H1 (cell line): ENCODE data around the gene GHRL. TPM values are rescaled to one million over a fixed set of nuclear protein-coding genes. Genes with fewer than 3 reads are reported as not detected.

Source experiments
- CTCF ChIA-PET: fragments of 300-600 bp; sonication (Branson Sonifier 250); formaldehyde crosslinking; loops from one replicate; lab custom pipeline; 2021; ENCODE audit not compliant: partially characterized antibody; lab: Charles Lee
- POLR2A ChIA-PET: fragments of 300-600 bp; sonication (Branson Sonifier 250); formaldehyde crosslinking; loops from one replicate; lab custom pipeline; 2021; ENCODE audit warnings: inconsistent platforms; ENCODE audit not compliant: partially characterized antibody; lab: Charles Lee
- DNase-seq, 2 experiments: peaks; one replicate each; pipeline versions ENCODE4 v3.0.0 to v3.0.0-alpha.2; 2010 to 2022; ENCODE audit warnings: low spot score in 2 of 2, low read depth in 1 of 2, mixed read lengths in 1 of 2
- FAIRE-seq: peaks from 2 replicates; lab custom pipeline; 2011; peaks lifted over from hg19 to GRCh38; lab: Jason Lieb, UNC
- H2AFZ ChIP-seq: 2 replicates; pipeline ENCODE4 v1.8.1; 2012; ENCODE audit warnings: low read length, inconsistent platforms
- H2AK5ac ChIP-seq: 2 replicates; pipeline ENCODE4 v1.6.1; 2013; ENCODE audit warnings: low read depth, low read length
- H2BK120ac ChIP-seq: replicated peaks from 2 replicates; pipeline ENCODE3; 2013; ENCODE audit warnings: low read depth, low read length, inconsistent platforms
- H2BK12ac ChIP-seq: 2 replicates; pipeline ENCODE4 v1.6.1; 2013; ENCODE audit warnings: low read depth, low read length
- H2BK15ac ChIP-seq: 2 replicates; pipeline ENCODE4 v1.6.1; 2013; ENCODE audit warnings: low read length
- H2BK20ac ChIP-seq: 2 replicates; pipeline ENCODE4 v1.6.1; 2013; ENCODE audit warnings: low read length
- H2BK5ac ChIP-seq: 2 replicates; pipeline ENCODE4 v1.6.1; 2013; ENCODE audit warnings: low read depth, low read length
- H3K14ac ChIP-seq: 2 replicates; pipeline ENCODE4 v1.6.1; 2013; ENCODE audit warnings: inconsistent platforms; ENCODE audit not compliant: insufficient read length
- H3K18ac ChIP-seq: 2 replicates; pipeline ENCODE4 v1.6.1; 2013; ENCODE audit warnings: low read length; ENCODE audit errors: extremely low read depth
- H3K23ac ChIP-seq: 2 replicates; pipeline ENCODE4 v1.6.1; 2013; ENCODE audit warnings: inconsistent platforms; ENCODE audit not compliant: insufficient read length
- H3K23me2 ChIP-seq: 2 replicates; pipeline ENCODE4 v1.6.1; 2013; ENCODE audit warnings: low read depth, low read length
- H3K27ac ChIP-seq: 2 replicates; pipeline ENCODE4 v1.6.1; 2011; ENCODE audit warnings: low read depth, low read length, inconsistent platforms
- H3K27me3 ChIP-seq, 4 experiments: replicated peaks in 1 of 4; 1 replicate in 1 of 4; 2 replicates in 3 of 4; pipeline versions ENCODE4 v1.6.1 to v1.8.1; 2011 to 2013; ENCODE audit warnings: low read length in 3 of 4, mild to moderate bottlenecking in 3 of 4, inconsistent platforms in 2 of 4, mixed read lengths in 2 of 4, moderate library complexity in 1 of 4; ENCODE audit not compliant: control insufficient read depth in 3 of 4, insufficient read depth in 3 of 4; ENCODE audit errors: extremely low read depth in 1 of 4
- H3K36me3 ChIP-seq, 4 experiments: 2 replicates each; pipeline versions ENCODE4 v1.6.1 to v1.8.1; 2011 to 2013; ENCODE audit warnings: mild to moderate bottlenecking in 4 of 4, low read length in 3 of 4, moderate library complexity in 2 of 4, control low read depth in 1 of 4, inconsistent platforms in 1 of 4; ENCODE audit not compliant: insufficient read depth in 4 of 4, control insufficient read depth in 2 of 4
- H3K4ac ChIP-seq: replicated peaks from 2 replicates; pipeline ENCODE3; 2013; ENCODE audit warnings: low read length, low read depth, mixed read lengths, inconsistent platforms; ENCODE audit not compliant: insufficient read length
- H3K4me1 ChIP-seq, 4 experiments: replicated peaks in 1 of 4; 1 replicate in 1 of 4; 2 replicates in 3 of 4; pipeline versions ENCODE4 v1.6.1 to v1.8.1; 2011 to 2013; ENCODE audit warnings: low read length in 3 of 4, inconsistent platforms in 2 of 4, mixed read lengths in 1 of 4; ENCODE audit not compliant: insufficient read depth in 4 of 4, control insufficient read depth in 3 of 4
- H3K4me2 ChIP-seq, 2 experiments: 2 replicates each; pipeline versions ENCODE4 v1.6.1 to v1.8.1; 2011 to 2013; ENCODE audit warnings: low read depth in 2 of 2, low read length in 2 of 2, control low read depth in 1 of 2, inconsistent platforms in 1 of 2, mild to moderate bottlenecking in 1 of 2; ENCODE audit not compliant: insufficient read depth in 1 of 2
- H3K4me3 ChIP-seq, 4 experiments: fragments of 200-600, 300-600 bp in 1 of 4; sonication (generic), shearing (Covaris generic), sonication (Bioruptor Twin) in 1 of 4; 2 replicates each; pipeline versions ENCODE4 v1.5.1 to v1.8.1; 2011 to 2016; ENCODE audit warnings: low read length in 4 of 4, low read depth in 3 of 4, control low read depth in 2 of 4, inconsistent platforms in 2 of 4, mild to moderate bottlenecking in 2 of 4, mixed read lengths in 1 of 4, moderate library complexity in 1 of 4; ENCODE audit not compliant: insufficient read depth in 2 of 4; ENCODE audit errors: extremely low read depth in 1 of 4
- H3K56ac ChIP-seq: replicated peaks from 2 replicates; pipeline ENCODE3; 2013; ENCODE audit warnings: low read depth, mild to moderate bottlenecking, mixed read lengths, low read length, inconsistent platforms; ENCODE audit not compliant: insufficient read length
- H3K79me1 ChIP-seq: 2 replicates; pipeline ENCODE4 v1.6.1; 2013; ENCODE audit warnings: low read depth, low read length, control low read depth
- H3K79me2 ChIP-seq, 2 experiments: 2 replicates each; pipeline versions ENCODE4 v1.6.1 to v1.8.1; 2012 to 2013; ENCODE audit warnings: low read length in 2 of 2, mild to moderate bottlenecking in 2 of 2, inconsistent platforms in 1 of 2; ENCODE audit not compliant: insufficient read depth in 2 of 2, control insufficient read depth in 1 of 2
- H3K9ac ChIP-seq, 4 experiments: replicated peaks in 1 of 4; 1 replicate in 1 of 4; 2 replicates in 3 of 4; pipeline versions ENCODE4 v1.6.1 to v1.8.1; 2011 to 2013; ENCODE audit warnings: low read depth in 3 of 4, low read length in 3 of 4, control low read depth in 2 of 4, mild to moderate bottlenecking in 2 of 4, moderate library complexity in 2 of 4, inconsistent platforms in 1 of 4; ENCODE audit errors: extremely low read depth in 1 of 4
- H3K9me3 ChIP-seq, 2 experiments: 2 replicates each; pipeline versions ENCODE4 v1.6.1 to v1.8.1; 2012 to 2013; ENCODE audit warnings: mild to moderate bottlenecking in 2 of 2, moderate library complexity in 2 of 2, control low read depth in 1 of 2, inconsistent platforms in 1 of 2, low read depth in 1 of 2, low read length in 1 of 2, mixed read lengths in 1 of 2; ENCODE audit not compliant: insufficient read depth in 2 of 2
- H4K20me1 ChIP-seq, 2 experiments: replicated peaks in 1 of 2; 2 replicates each; pipeline versions ENCODE3 to v1.8.1; 2011 to 2013; ENCODE audit warnings: inconsistent platforms in 2 of 2, low read length in 2 of 2, mild to moderate bottlenecking in 1 of 2; ENCODE audit not compliant: insufficient read depth in 2 of 2, control insufficient read depth in 1 of 2
- H4K5ac ChIP-seq: 2 replicates; pipeline ENCODE4 v1.6.1; 2013; ENCODE audit warnings: low read length, low read depth, mixed read lengths, inconsistent platforms; ENCODE audit not compliant: insufficient read length
- H4K8ac ChIP-seq: 2 replicates; pipeline ENCODE4 v1.8.0; 2013; ENCODE audit warnings: mild to moderate bottlenecking, moderate library complexity, low read length, inconsistent platforms; ENCODE audit not compliant: insufficient read depth; ENCODE audit errors: extremely low read depth
- H4K91ac ChIP-seq: replicated peaks from 2 replicates; pipeline ENCODE3; 2013; ENCODE audit warnings: low read length, mixed read lengths, inconsistent platforms; ENCODE audit not compliant: insufficient read length
- BCL11A ChIP-seq, 2 experiments: IDR thresholded peaks; one replicate each; pipeline ENCODE4 v1.6.1; 2011; ENCODE audit warnings: low read depth in 2 of 2, low read length in 2 of 2, mild to moderate bottlenecking in 2 of 2
- CREB1 ChIP-seq: IDR thresholded peaks from 2 replicates; pipeline ENCODE4 v1.6.1; 2012; ENCODE audit warnings: inconsistent platforms
- CTBP2 ChIP-seq: IDR thresholded peaks from 2 replicates; pipeline ENCODE4 v1.7.0; 2011; ENCODE audit warnings: borderline replicate concordance, mild to moderate bottlenecking, moderate library complexity, mixed read lengths, low read length; ENCODE audit not compliant: insufficient read depth, insufficient read length
- GABPA ChIP-seq: IDR thresholded peaks from 2 replicates; pipeline ENCODE4 v1.6.1; 2011; ENCODE audit warnings: mild to moderate bottlenecking, low read length, moderate library complexity, borderline replicate concordance; ENCODE audit not compliant: insufficient read depth
- JUN ChIP-seq: IDR thresholded peaks from 2 replicates; pipeline ENCODE4 v1.6.1; 2011; ENCODE audit warnings: low read depth, mild to moderate bottlenecking, improper control_type of control experiment, low read length
- KDM1A ChIP-seq: fragments of 200-600, 300-600 bp; sonication (generic); IDR thresholded peaks from 2 replicates; pipeline ENCODE4 v1.7.1; 2016; ENCODE audit warnings: mild to moderate bottlenecking, low read length, borderline replicate concordance
- NRF1 ChIP-seq: IDR thresholded peaks from 2 replicates; pipeline ENCODE4 v1.6.1; 2011; ENCODE audit warnings: mild to moderate bottlenecking, low read depth, low read length, improper control_type of control experiment
- SAP30 ChIP-seq: fragments of 300-600 bp; sonication (generic); IDR thresholded peaks from 2 replicates; pipeline ENCODE4 v1.7.1; 2012; ENCODE audit warnings: low read length, moderate library complexity, mild to moderate bottlenecking, inconsistent platforms; ENCODE audit not compliant: insufficient read depth, insufficient replicate concordance
- TCF12 ChIP-seq: IDR thresholded peaks from 2 replicates; pipeline ENCODE4 v1.6.1; 2011; ENCODE audit warnings: low read depth, mild to moderate bottlenecking, low read length
- YY1 ChIP-seq: IDR thresholded peaks from 2 replicates; pipeline ENCODE4 v1.6.1; 2011; ENCODE audit warnings: low read depth, mild to moderate bottlenecking, low read length
- WGBS, 2 experiments: shearing (Covaris generic) in 1 of 2; methylation state at CpG; one replicate each; pipeline versions ENCODE4 v1.1.6 to v1.1.7; 2013 to 2015; ENCODE audit warnings: low lambda C conversion rate in 2 of 2, mixed read lengths in 2 of 2, inconsistent platforms in 1 of 2, low coverage in 1 of 2, missing lambda C conversion rate in 1 of 2; ENCODE audit not compliant: insufficient replicate concordance in 2 of 2, insufficient coverage in 1 of 2, insufficient read length in 1 of 2; ENCODE audit errors: extremely low coverage in 1 of 2, missing lambda C conversion rate in 1 of 2; 5-methylcytosine and 5-hydroxymethylcytosine counted together
- polyA plus RNA-seq, 7 experiments: library from polyadenylated mRNA; depleted of rRNA in 3 of 7; stranded (reverse) in 5 of 7; unstranded in 2 of 7; fragments of >200 nt in 5 of 7; fragments of 200-250 nt in 2 of 7; gene quantifications; 1 replicate in 5 of 7; 2 replicates in 1 of 7; 4 replicates in 1 of 7; pipeline versions ENCODE4 v1.2.1 to v1.2.3, GENCODE V29; 2011 to 2013; ENCODE audit warnings: missing spikeins in 2 of 7, mixed read lengths in 2 of 7
- total RNA-seq: library from RNA; stranded (reverse); fragmentation: NEBNext Ultra II Directional; extraction: Animal tissue kit (Norgen Biotek cat#: 25700); gene quantifications from 2 replicates; pipeline ENCODE4 v1.2.1, GENCODE V29; 2021
- TF ChIP-seq, protein P1 (sequence below): IDR thresholded peaks from 2 replicates; pipeline ENCODE4 v1.6.1; 2011; ENCODE audit warnings: low read length, improper control_type of control experiment
- TF ChIP-seq, protein P2 (sequence below): IDR thresholded peaks from 2 replicates; pipeline ENCODE4 v1.6.1; 2012; ENCODE audit warnings: inconsistent platforms

The GHRL gene
- total and polyA plus RNA-seq, 2 of the 8 experiments (the other 6 are each of a cell fraction or from before 2014, with no cell fraction given) = 0.32 to 0.35 TPM

DNA sequence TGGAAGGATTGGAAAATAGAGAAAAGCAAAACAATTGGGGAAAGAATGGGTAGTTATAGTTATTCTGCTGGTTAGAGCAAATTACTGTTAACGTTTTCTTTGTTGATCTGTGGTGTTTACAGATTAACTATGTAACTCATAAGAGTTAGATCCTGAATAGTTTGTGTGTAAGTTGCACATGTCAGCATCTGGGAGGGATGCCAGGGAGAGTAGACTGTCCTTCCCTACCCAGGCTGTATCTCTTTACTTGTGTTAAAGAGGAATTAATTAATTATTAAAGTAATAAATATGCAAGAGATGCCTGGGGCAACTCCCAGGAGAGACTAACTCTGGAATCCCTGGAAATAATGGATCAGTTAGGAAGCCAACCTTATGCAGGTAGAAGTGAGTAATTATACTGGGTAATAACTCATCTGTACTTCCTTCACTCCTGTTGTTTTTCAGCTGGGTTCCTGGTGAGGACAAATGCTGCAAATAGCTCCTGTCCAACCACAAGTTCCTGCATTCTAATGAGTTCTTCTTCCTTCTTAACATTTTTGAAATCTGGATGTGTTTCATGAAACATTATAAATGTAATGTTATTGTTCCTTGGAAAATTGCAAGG lies 18.9 kb downstream of the GHRL start:
- H3K27ac ChIP-seq = no peak overlapping the region
- no peak overlapping the region for H3K4ac ChIP-seq
- no peak overlapping the region for H3K56ac ChIP-seq
- no peak overlapping the region for H4K8ac ChIP-seq
- no peak overlapping the region for H2BK15ac ChIP-seq
- no peak overlapping the region for H2BK120ac ChIP-seq
- no peak overlapping the region for H3K18ac ChIP-seq
- no peak overlapping the region for H3K4me2 ChIP-seq
- WGBS, 2 experiments = 77% methylated on average over 1 of the region's 1 CpG; no CpG with 5 or more reads in 1 of the 2 experiments
- no peak overlapping the region for H2BK20ac ChIP-seq
- no peak overlapping the region for H2BK5ac ChIP-seq
- H3K4me1 ChIP-seq = no peaks in the 10 kb centered on the region
- H3K4me3 ChIP-seq = no peak overlapping the region
- no peak overlapping the region for H3K14ac ChIP-seq
- H4K5ac ChIP-seq = no peak overlapping the region
- no peaks in the 10 kb centered on the region for H3K27me3 ChIP-seq
- no peak overlapping the region for H2AK5ac ChIP-seq
- CTCF ChIA-PET = interaction anchor here (1.0 to 5.2 kb wide), 5 partner anchors 10 to 29 kb away, joined by 3 to 29 read pairs (median 7); no protein-coding TSS in a partner anchor
- H4K91ac ChIP-seq = no peak overlapping the region
- no peak overlapping the region for H3K9ac ChIP-seq
- DNase-seq (no peak), FAIRE-seq (no peak)
- H3K79me1 ChIP-seq = peaks cover 9% of the 10 kb centered on the region
- no peak overlapping the region for H2BK12ac ChIP-seq
- peaks cover 9 to 22% (median 15%) of the 10 kb centered on the region in 4 experiments; a peak in 7 of 8 replicates for H3K36me3 ChIP-seq
- POLR2A ChIA-PET = interaction anchor here (0.8 to 1.0 kb wide), 2 partner anchors 10 to 24 kb away, joined by 3 to 5 read pairs; no protein-coding TSS in a partner anchor
- peaks cover 0 to 36% of the 10 kb centered on the region in 2 experiments; a peak in 2 of 4 replicates for H3K79me2 ChIP-seq
- no peaks in the 10 kb centered on the region for H3K9me3 ChIP-seq
- H3K23me2 ChIP-seq = no peaks in the 10 kb centered on the region
- no peak overlapping the region for H3K23ac ChIP-seq
- no peak overlapping the region for H2AFZ ChIP-seq
- peaks cover 0 to 14% of the 10 kb centered on the region in 2 experiments for H4K20me1 ChIP-seq
- TF ChIP-seq YY1 (no peak), CREB1 (no peak), JUN (no peak), SAP30 (no peak), GABPA (no peak), TCF12 (no peak), BCL11A (IDR thresholded peaks at IDR 0.05; ENCODE audit: low read depth in 2 of 2, low read length in 2 of 2) (no peak), KDM1A (no peak), CTBP2 (no peak), NRF1 (no peak)
- TF ChIP-seq, protein P1, sequence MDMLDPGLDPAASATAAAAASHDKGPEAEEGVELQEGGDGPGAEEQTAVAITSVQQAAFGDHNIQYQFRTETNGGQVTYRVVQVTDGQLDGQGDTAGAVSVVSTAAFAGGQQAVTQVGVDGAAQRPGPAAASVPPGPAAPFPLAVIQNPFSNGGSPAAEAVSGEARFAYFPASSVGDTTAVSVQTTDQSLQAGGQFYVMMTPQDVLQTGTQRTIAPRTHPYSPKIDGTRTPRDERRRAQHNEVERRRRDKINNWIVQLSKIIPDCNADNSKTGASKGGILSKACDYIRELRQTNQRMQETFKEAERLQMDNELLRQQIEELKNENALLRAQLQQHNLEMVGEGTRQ = no peak
- TF ChIP-seq, protein P2, sequence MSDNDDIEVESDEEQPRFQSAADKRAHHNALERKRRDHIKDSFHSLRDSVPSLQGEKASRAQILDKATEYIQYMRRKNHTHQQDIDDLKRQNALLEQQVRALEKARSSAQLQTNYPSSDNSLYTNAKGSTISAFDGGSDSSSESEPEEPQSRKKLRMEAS = no peak
